Suppressor macrophage treated with lipopolysaccharide for 4 hours (primary cell): Measurements from ENCODE around the gene POLDIP3.
"Not testable (repeated sequence)": the region's sequence is repeated elsewhere in the genome, so short reads cannot be mapped to it uniquely, and the experiment has no call there.

ENCODE experiments used
- DNase-seq: peaks from one replicate; pipeline ENCODE4 v3.0.0-alpha.2; 2020

Gene POLDIP3

GRCh38 chr22:42553475-42554361 is 61.0 kb downstream of the POLDIP3 start, which contains the start of gene SERHL2:
Gene SERHL2, plus strand, starts transcription at chr22:42553956. Its CDS starts 65 bp downstream, at chr22:42554021.
- peak; percentile 86 for DNase-seq

GRCh38 chr22:42552294-42552647 is 62.4 kb downstream of the POLDIP3 start:
- not testable (repeated sequence) for DNase-seq

- DNase-seq: no peak
These were observed 65.2 kb downstream of the POLDIP3 start for GRCh38 chr22:42549331-42550060.

- DNase-seq: no peak
These were observed 65.9 kb downstream of the POLDIP3 start for GRCh38 chr22:42548597-42549330.

- DNase-seq: not testable (repeated sequence)
These were observed 66.6 kb downstream of the POLDIP3 start for GRCh38 chr22:42548126-42548525.

GRCh38 chr22:42547562-42547961 is 67.1 kb downstream of the POLDIP3 start:
- DNase-seq: no peak

- DNase-seq: no peak
These were observed 70.0 kb downstream of the POLDIP3 start for GRCh38 chr22:42544686-42545085.

- DNase-seq: not testable (repeated sequence)
These were observed 75.4 kb downstream of the POLDIP3 start for GRCh38 chr22:42539236-42539771.

- DNase-seq: not testable (repeated sequence)
These were observed 77.4 kb downstream of the POLDIP3 start for GRCh38 chr22:42537199-42537831.

- not testable (repeated sequence) for DNase-seq
These were observed 78.0 kb downstream of the POLDIP3 start for GRCh38 chr22:42536634-42537033.

GRCh38 chr22:42536166-42536565 is 78.5 kb downstream of the POLDIP3 start:
- no peak for DNase-seq

GRCh38 chr22:42535082-42535731 is 79.5 kb downstream of the POLDIP3 start:
- DNase-seq: not testable (repeated sequence)
